HEK293 (cell line): ENCODE data around the gene MTERF1.
"Not testable (repeated sequence)": the region's sequence is repeated elsewhere in the genome, so short reads cannot be mapped to it uniquely, and the experiment has no call there.

Experiments
- CTCF ChIA-PET: fragments of 350-600 bp; formaldehyde crosslinking; extraction: SDS; loops from one replicate; lab custom pipeline; 2021; ENCODE audit warnings: antibody characterized with exemption; lab: Yijun Ruan, JAX
- POLR2A ChIA-PET: fragments of 300-600 bp; formaldehyde crosslinking; extraction: SDS; loops from one replicate; lab custom pipeline; 2020; ENCODE audit warnings: antibody characterized with exemption, inconsistent platforms; lab: Yijun Ruan, JAX
- H3K27ac ChIP-seq: fragments of 200-500 bp; sonication (Bioruptor generic); 2 replicates; pipeline ENCODE4 v1.5.1; 2014; ENCODE audit warnings: low read depth, low read length, control low read depth, inconsistent platforms; ENCODE audit errors: extremely low read depth
- H3K36me3 ChIP-seq, 2 experiments: fragments of 200-500 bp in 1 of 2; sonication (Bioruptor generic) in 1 of 2; 1 replicate in 1 of 2; 2 replicates in 1 of 2; pipeline ENCODE4 v1.5.1; 2014 to 2017; ENCODE audit warnings: inconsistent platforms in 2 of 2, low read length in 2 of 2; ENCODE audit not compliant: control insufficient read depth in 2 of 2, insufficient read depth in 1 of 2
- H3K4me1 ChIP-seq: fragments of 200-500 bp; sonication (Bioruptor generic); 2 replicates; pipeline ENCODE4 v1.5.1; 2014; ENCODE audit warnings: mild to moderate bottlenecking, low read length, inconsistent platforms; ENCODE audit not compliant: control insufficient read depth, insufficient read depth
- H3K4me3 ChIP-seq: 2 replicates; pipeline ENCODE4 v1.5.1; 2011; ENCODE audit warnings: low read depth, mild to moderate bottlenecking, control low read depth, low read length, moderate library complexity
- H3K9me3 ChIP-seq: fragments of 200-500 bp; sonication (Bioruptor generic); 2 replicates; pipeline ENCODE4 v1.5.1; 2014; ENCODE audit warnings: low read depth, low read length, inconsistent platforms; ENCODE audit not compliant: control insufficient read depth, insufficient read depth
- EGR2 ChIP-seq: fragments of 450-650 bp; formaldehyde crosslinking; IDR thresholded peaks from 2 replicates; pipeline ENCODE4 v1.5.1; 2016; ENCODE audit warnings: low read depth, missing biosample characterization, missing genetic modification characterization
- GLIS1 ChIP-seq: fragments of 450-650 bp; formaldehyde crosslinking; IDR thresholded peaks from 2 replicates; pipeline ENCODE4 v1.5.1; 2016; ENCODE audit warnings: missing biosample characterization, missing genetic modification characterization
- KLF10 ChIP-seq: fragments of 450-650 bp; IDR thresholded peaks from 2 replicates; pipeline ENCODE4 v1.5.1; 2018; ENCODE audit warnings: missing biosample characterization, mild to moderate bottlenecking, missing genetic modification characterization
- KLF7 ChIP-seq: fragments of 450-650 bp; formaldehyde crosslinking; IDR thresholded peaks from 2 replicates; pipeline ENCODE4 v1.5.1; 2016; ENCODE audit warnings: missing biosample characterization, missing genetic modification characterization, borderline replicate concordance
- PRDM1 ChIP-seq: fragments of 450-650 bp; formaldehyde crosslinking; IDR thresholded peaks from 2 replicates; pipeline ENCODE4; 2016; ENCODE audit warnings: missing biosample characterization, missing genetic modification characterization
- SP7 ChIP-seq: fragments of 450-650 bp; formaldehyde crosslinking; IDR thresholded peaks from 2 replicates; pipeline ENCODE4 v1.5.1; 2016; ENCODE audit warnings: missing biosample characterization, missing genetic modification characterization
- YY2 ChIP-seq: fragments of 450-650 bp; formaldehyde crosslinking; IDR thresholded peaks from 2 replicates; pipeline ENCODE4 v1.5.1; 2016; ENCODE audit warnings: missing biosample characterization, missing genetic modification characterization
- ZFHX2 ChIP-seq: fragments of 450-650 bp; formaldehyde crosslinking; conservative IDR thresholded peaks from 2 replicates; pipeline ENCODE4 v1.5.1; 2016; ENCODE audit warnings: missing biosample characterization, missing genetic modification characterization
- ZFP3 ChIP-seq: fragments of 450-650 bp; formaldehyde crosslinking; IDR thresholded peaks from 2 replicates; pipeline ENCODE4 v1.5.1; 2016; ENCODE audit warnings: low read depth, missing biosample characterization, missing genetic modification characterization
- ZIC2 ChIP-seq: fragments of 450-650 bp; formaldehyde crosslinking; IDR thresholded peaks from 2 replicates; pipeline ENCODE4 v1.5.1; 2016; ENCODE audit warnings: missing biosample characterization, missing genetic modification characterization
- ZNF121 ChIP-seq: fragments of 450-650 bp; formaldehyde crosslinking; IDR thresholded peaks from 2 replicates; pipeline ENCODE4 v1.5.1; 2016; ENCODE audit warnings: missing biosample characterization, missing genetic modification characterization
- ZNF202 ChIP-seq: fragments of 450-650 bp; formaldehyde crosslinking; IDR thresholded peaks from 2 replicates; pipeline ENCODE4 v1.5.1; 2016; ENCODE audit warnings: missing biosample characterization, missing genetic modification characterization, borderline replicate concordance
- ZNF311 ChIP-seq: fragments of 450-650 bp; formaldehyde crosslinking; IDR thresholded peaks from 2 replicates; pipeline ENCODE4 v1.5.1; 2017; ENCODE audit warnings: missing biosample characterization, missing genetic modification characterization, borderline replicate concordance
- ZNF350 ChIP-seq: fragments of 450-650 bp; formaldehyde crosslinking; IDR thresholded peaks from 2 replicates; pipeline ENCODE4 v1.5.0; 2017; ENCODE audit warnings: missing biosample characterization, mild to moderate bottlenecking, missing genetic modification characterization
- ZNF354C ChIP-seq: fragments of 450-650 bp; formaldehyde crosslinking; IDR thresholded peaks from 2 replicates; pipeline ENCODE4 v1.5.1; 2016; ENCODE audit warnings: missing biosample characterization, missing genetic modification characterization, low read depth, borderline replicate concordance
- ZNF37A ChIP-seq: fragments of 450-650 bp; IDR thresholded peaks from 2 replicates; pipeline ENCODE4 v1.5.1; 2018; ENCODE audit warnings: missing biosample characterization, missing genetic modification characterization
- ZNF423 ChIP-seq: fragments of 450-650 bp; formaldehyde crosslinking; IDR thresholded peaks from 2 replicates; pipeline ENCODE4 v1.5.1; 2016; ENCODE audit warnings: missing biosample characterization, missing genetic modification characterization
- ZNF561 ChIP-seq: fragments of 450-650 bp; IDR thresholded peaks from 2 replicates; pipeline ENCODE4 v1.5.1; 2018; ENCODE audit warnings: missing biosample characterization, missing genetic modification characterization, borderline replicate concordance
- ZNF571 ChIP-seq: fragments of 450-650 bp; formaldehyde crosslinking; IDR thresholded peaks from 2 replicates; pipeline ENCODE4 v1.5.0; 2017; ENCODE audit warnings: missing biosample characterization, missing genetic modification characterization
- ZNF596 ChIP-seq: fragments of 450-650 bp; IDR thresholded peaks from 2 replicates; pipeline ENCODE4 v1.5.0; 2018; ENCODE audit warnings: missing biosample characterization, mild to moderate bottlenecking, missing genetic modification characterization, moderate library complexity
- ZNF670 ChIP-seq: fragments of 450-650 bp; formaldehyde crosslinking; IDR thresholded peaks from 2 replicates; pipeline ENCODE4 v1.5.1; 2016; ENCODE audit warnings: missing biosample characterization, missing genetic modification characterization, low read depth
- ZNF747 ChIP-seq: fragments of 450-650 bp; formaldehyde crosslinking; IDR thresholded peaks from 2 replicates; pipeline ENCODE4 v1.5.1; 2016; ENCODE audit warnings: missing biosample characterization, missing genetic modification characterization
- ZNF843 ChIP-seq: fragments of 450-650 bp; formaldehyde crosslinking; IDR thresholded peaks from 2 replicates; pipeline ENCODE4 v1.5.1; 2016; ENCODE audit warnings: missing biosample characterization, missing genetic modification characterization
- TF ChIP-seq, protein P1 (sequence below): fragments of 450-650 bp; IDR thresholded peaks from 2 replicates; pipeline ENCODE4 v1.5.1; 2018; ENCODE audit warnings: missing biosample characterization, mild to moderate bottlenecking, missing genetic modification characterization
- TF ChIP-seq, protein P2 (sequence below): sonication (generic); formaldehyde crosslinking; IDR thresholded peaks from 2 replicates; pipeline ENCODE4 v1.8.1; 2022; ENCODE audit warnings: mild to moderate bottlenecking, moderate library complexity, missing genetic modification reagents
- TF ChIP-seq, protein P3 (sequence below): fragments of 450-650 bp; formaldehyde crosslinking; IDR thresholded peaks from 2 replicates; pipeline ENCODE4 v1.5.1; 2016; ENCODE audit warnings: missing biosample characterization, missing genetic modification characterization

MTERF1 gene

DNA sequence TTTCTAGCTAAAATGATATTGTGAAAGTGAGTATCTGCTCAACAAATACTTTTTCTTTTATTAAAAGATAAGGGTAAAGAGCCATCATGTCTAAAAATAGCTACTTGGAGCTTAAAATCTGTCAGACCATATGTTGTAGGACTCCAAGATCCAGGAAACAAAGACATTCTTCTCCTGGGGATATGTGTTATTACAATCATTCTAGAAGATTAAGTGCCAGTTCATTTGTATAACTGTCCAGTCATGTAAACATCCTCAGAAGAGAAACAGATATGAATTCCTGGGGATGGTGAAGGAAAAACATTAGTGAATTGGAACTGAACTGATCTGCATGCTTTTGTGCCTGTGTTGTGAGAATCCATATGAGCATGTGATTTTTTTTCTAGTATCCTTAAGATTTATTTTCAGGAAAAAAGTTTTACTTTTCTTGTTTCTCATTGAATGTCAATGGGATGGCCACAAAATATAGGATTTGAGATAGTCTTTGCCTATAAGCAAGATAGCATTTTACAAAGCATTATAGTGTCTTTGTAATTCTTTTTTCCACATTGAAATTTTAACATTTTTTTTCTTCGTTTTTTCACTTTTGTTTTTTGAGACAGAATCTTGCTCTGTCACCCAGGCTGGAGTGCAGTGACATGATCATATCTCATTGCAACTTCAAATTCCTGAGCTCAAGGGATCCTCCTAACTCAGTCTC lies 14.4 kb upstream of the MTERF1 start (continued):
- TF ChIP-seq ZNF202 (tag by site-specific recombination) = no peak
- TF ChIP-seq ZFHX2 (tag by site-specific recombination) = no peak
- no peak for TF ChIP-seq ZNF561 (tag by site-specific recombination)

DNA sequence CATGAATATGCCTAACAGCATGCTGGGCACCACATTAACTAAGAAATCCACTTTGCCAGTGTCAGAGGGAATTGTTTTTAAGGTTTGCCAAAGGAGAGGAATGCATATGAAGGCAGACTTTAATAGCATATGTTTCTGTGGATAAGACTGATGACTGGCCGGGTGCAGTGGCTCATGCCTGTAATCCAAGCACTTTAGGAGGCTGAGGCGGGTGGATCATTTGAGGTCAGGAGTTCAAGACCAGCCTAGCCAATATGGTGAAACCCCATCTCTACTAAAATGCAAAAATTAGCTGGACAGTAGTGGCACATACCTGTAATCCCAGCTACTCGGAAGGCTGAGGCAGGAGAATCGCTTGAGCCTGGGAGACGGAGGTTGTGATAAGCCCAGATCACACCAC lies 13.2 kb upstream of the MTERF1 start:
- H3K36me3 ChIP-seq, H3K27ac ChIP-seq, H3K4me3 ChIP-seq, H3K9me3 ChIP-seq, POLR2A ChIA-PET: not testable (repeated sequence)
- CTCF ChIA-PET = interaction anchor here (0.6 kb wide), 1 partner anchor 61 kb away, joined by 3 read pairs; no protein-coding TSS in a partner anchor
- H3K4me1 ChIP-seq = peaks cover 12% of the 10 kb centered on the region

DNA sequence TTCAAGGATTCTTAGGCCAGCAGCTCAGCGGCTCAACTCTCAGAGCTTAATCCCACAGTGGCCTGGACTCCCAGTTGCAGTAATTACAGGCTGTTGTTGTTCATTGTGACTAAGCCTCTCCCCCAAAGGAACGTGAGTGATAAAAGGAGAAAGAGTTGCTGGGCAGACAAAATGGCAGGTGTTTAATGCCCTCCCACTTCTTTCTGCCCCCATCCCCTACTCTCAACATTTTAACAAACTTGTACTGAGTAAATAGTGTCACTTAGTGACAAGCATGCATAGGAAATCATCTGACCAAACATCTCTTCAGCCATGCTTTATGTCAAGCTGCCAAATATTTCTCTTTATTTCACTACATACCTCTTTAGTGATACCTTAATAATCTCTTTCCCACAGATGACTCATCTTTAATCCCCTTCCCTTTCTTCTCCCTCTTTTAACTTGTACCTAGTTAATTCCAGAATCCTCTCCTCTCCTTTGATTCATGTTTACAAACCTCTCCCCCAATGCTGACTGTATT lies 12.4 kb upstream of the MTERF1 start:
- CTCF ChIA-PET = interaction anchor here (0.6 kb wide), 1 partner anchor 60 kb away, joined by 3 read pairs; no protein-coding TSS in a partner anchor
- Histone ChIP-seq H3K9me3 (no peaks in the 10 kb centered on the region), H3K4me1 (peaks cover 12% of the 10 kb centered on the region), H3K4me3 (no peak overlapping the region), H3K27ac (peak overlapping the region; percentile 34), H3K36me3 (no peaks in the 10 kb centered on the region)
- TF ChIP-seq EGR2 (peak; percentile 19; the same call in 1 of the 2 replicates), SP7 (tag by site-specific recombination) (peak; percentile 82), YY2 (tag by site-specific recombination) (0 out of 2 replicates have a peak, but pooled peaks have one; percentile 41), ZFP3 (tag by site-specific recombination) (no peak), PRDM1 (tag by site-specific recombination) (peak; percentile 24; the same call in 1 of the 2 replicates), KLF10 (tag by site-specific recombination) (no peak), ZNF121 (tag by site-specific recombination) (no peak), ZNF354C (tag by site-specific recombination) (no peak), ZNF423 (tag by site-specific recombination) (no peak)
- TF ChIP-seq, protein P1, sequence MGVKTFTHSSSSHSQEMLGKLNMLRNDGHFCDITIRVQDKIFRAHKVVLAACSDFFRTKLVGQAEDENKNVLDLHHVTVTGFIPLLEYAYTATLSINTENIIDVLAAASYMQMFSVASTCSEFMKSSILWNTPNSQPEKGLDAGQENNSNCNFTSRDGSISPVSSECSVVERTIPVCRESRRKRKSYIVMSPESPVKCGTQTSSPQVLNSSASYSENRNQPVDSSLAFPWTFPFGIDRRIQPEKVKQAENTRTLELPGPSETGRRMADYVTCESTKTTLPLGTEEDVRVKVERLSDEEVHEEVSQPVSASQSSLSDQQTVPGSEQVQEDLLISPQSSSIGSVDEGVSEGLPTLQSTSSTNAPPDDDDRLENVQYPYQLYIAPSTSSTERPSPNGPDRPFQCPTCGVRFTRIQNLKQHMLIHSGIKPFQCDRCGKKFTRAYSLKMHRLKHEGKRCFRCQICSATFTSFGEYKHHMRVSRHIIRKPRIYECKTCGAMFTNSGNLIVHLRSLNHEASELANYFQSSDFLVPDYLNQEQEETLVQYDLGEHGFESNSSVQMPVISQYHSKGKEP = no peak
- TF ChIP-seq, protein P2, sequence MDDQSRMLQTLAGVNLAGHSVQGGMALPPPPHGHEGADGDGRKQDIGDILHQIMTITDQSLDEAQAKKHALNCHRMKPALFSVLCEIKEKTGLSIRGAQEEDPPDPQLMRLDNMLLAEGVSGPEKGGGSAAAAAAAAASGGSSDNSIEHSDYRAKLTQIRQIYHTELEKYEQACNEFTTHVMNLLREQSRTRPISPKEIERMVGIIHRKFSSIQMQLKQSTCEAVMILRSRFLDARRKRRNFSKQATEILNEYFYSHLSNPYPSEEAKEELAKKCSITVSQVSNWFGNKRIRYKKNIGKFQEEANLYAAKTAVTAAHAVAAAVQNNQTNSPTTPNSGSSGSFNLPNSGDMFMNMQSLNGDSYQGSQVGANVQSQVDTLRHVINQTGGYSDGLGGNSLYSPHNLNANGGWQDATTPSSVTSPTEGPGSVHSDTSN (CRISPR knock-in tag) = no peak
- POLR2A ChIA-PET = no interaction called here

DNA sequence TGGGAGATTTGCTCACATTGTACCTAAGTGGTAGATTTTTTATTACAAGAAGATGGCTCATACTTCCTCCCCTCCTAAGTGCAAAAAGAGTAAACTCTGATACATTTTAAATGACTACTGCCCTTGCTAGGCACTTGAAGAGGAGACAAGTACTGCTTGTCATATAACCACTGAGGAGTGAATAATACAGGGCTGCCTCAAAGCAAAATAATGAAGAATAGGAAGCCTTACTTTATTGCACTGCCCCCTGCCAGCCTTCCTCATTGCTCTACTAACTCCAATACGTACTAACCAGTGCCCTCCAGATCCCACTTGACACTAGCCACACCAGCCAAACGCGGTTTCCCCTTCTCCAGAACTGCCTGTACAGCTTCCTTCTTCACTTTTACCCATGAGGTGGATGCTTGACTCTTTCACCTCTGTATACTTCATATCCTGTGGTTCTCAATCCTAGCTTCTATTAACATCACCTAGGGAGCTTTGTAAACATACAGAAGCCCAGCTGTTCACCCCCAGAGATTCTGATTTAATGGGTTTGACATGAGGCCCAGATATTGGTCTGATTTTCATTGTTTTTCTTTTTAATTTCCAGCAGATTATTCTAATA lies 11.7 kb upstream of the MTERF1 start:
- H3K36me3 ChIP-seq = no peaks in the 10 kb centered on the region
- H3K4me1 ChIP-seq = peaks cover 12% of the 10 kb centered on the region
- ChIA-PET POLR2A (no interaction called here), CTCF (interaction anchor here (0.7 to 2.9 kb wide), 2 partner anchors 11 to 19 kb away, joined by 3 to 20 read pairs; partner anchors contain the start of gene MTERF1)
- peak overlapping the region; percentile 34 for H3K27ac ChIP-seq
- H3K4me3 ChIP-seq = no peak overlapping the region
- H3K9me3 ChIP-seq = no peaks in the 10 kb centered on the region
- no peak for TF ChIP-seq ZNF596 (tag by site-specific recombination)
- no peak for TF ChIP-seq KLF7 (tag by site-specific recombination)
- TF ChIP-seq ZNF747 (tag by site-specific recombination) = no peak
- TF ChIP-seq GLIS1 (tag by site-specific recombination) = peak; percentile 70
- TF ChIP-seq ZNF843 (tag by site-specific recombination) = no peak
- TF ChIP-seq ZNF311 (tag by site-specific recombination) = no peak
- no peak for TF ChIP-seq ZNF37A (tag by site-specific recombination)
- no peak for TF ChIP-seq ZNF571
- TF ChIP-seq, protein P3, sequence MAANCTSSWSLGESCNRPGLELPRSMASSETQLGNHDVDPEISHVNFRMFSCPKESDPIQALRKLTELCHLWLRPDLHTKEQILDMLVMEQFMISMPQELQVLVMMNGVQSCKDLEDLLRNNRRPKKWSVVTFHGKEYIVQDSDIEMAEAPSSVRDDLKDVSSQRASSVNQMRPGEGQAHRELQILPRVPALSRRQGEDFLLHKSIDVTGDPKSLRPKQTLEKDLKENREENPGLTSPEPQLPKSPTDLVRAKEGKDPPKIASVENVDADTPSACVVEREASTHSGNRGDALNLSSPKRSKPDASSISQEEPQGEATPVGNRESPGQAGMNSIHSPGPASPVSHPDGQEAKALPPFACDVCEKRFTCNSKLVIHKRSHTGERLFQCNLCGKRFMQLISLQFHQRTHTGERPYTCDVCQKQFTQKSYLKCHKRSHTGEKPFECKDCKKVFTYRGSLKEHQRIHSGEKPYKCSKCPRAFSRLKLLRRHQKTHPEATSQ (tag by site-specific recombination) = no peak
- TF ChIP-seq ZNF670 (tag by site-specific recombination) = no peak
- TF ChIP-seq ZNF350 (tag by site-specific recombination) = no peak
- TF ChIP-seq ZIC2 = peak; percentile 74
